Measurements from ENCODE around the gene EDN1.
A peak's percentile ranks its signal among the peaks of the same experiment; 100 is the strongest.

EDN1 gene

GRCh38 chr6:12289933-12290820 lies at the start of gene EDN1:
EDN1 (plus strand) TSS chr6:12290361; CDS start chr6:12290630, 269 bp downstream.
- peak in 1 of 2 donors; percentile 12 for DNase-seq (ENCODE audit: low read depth in 2 of 2, low spot score in 1 of 2)

- no peak for DNase-seq (ENCODE audit: low read depth in 2 of 2, low spot score in 1 of 2)
Observed at GRCh38 chr6:12241493-12242175, 48.5 kb upstream of the EDN1 start.

DNA sequence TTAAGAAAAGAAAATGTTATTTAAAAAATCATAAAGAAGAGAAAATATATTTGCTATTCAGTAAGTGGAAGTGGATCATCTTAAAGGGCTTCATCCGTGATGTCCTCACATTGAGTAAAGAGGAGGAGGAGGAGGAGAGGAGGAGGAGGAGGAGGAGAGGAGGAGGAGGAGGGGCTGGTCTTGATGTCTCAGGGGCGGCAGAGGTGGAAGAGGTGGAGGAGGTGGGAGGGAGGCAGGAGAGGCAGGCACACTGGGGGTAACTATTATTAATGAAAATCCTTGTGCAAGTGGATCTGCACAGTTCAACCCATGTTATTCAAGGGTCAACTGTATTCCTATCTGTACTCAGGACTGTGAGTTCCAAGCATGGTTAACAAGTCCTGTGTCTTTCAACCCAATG lies 47.0 kb upstream of the EDN1 start:
- no peak for DNase-seq (ENCODE audit: low read depth in 2 of 2, low spot score in 1 of 2)

DNA sequence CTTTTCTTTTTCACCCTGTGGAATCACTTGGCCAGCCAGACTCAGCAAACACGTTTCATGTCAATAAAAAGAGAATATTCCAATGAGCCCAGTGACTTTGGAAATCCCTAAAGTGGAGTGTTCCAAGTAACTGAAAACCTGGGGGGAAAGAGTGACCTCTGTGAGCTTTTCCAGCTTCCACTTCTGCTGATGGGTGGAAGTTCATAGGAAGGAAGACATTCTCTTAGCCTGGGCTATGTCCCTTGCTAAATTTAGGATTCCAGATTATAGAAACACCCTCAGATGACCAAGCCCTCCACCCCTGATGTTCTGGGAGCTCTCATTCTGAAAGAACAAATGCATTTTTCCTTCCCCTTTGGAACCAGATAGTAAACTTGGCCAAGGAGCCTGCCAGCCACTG lies 44.8 kb upstream of the EDN1 start:
- no peak for DNase-seq (ENCODE audit: low read depth in 2 of 2, low spot score in 1 of 2)

DNA sequence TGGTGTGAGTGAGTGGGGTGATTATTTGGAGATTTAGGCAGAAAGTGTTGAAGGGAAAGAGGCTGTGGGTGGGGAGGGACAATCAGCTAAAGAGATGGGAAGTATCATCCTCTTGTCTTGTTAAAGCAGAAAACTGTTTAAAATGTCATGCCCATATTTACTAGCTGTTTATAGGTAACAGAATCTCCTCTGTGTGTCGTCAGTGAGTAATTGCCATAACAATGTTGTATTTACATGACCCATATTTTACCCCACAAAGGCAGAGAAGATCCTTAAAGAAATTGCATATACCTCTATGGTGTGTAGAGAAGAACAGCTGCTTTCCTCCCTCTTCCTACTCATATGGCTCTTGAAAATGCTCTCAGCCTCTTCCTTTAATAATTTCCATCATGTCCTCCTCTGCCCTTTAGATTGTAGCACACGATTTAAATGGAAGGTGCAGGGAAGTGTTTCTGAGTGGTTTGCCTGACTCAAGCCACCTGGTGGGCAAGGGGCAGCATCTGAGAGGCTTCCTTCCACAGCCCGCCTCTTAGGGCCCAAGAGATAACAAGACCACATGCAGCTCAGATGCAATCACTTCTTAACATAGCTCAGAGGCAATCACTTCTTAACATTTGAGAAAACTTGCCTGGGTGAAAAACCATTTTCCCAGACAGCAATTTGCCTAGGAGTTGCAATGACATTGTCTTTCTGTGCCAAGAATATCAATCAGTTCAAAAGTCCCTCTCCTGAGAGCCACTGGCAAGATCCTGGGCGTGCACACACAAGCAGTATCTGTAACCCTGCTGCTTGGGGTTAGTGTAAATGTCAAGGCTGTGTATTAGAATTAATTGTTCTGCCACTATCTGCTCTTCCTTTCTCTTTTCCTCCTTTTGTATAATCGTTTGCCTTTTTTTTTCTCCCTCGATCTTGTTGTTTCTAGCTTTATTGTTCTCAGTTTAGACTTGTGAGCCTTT lies 44.1 kb upstream of the EDN1 start:
- DNase-seq (ENCODE audit: low read depth in 2 of 2, low spot score in 1 of 2), result no peak

- DNase-seq (ENCODE audit: low read depth in 2 of 2, low spot score in 1 of 2), result no peak
Observed at GRCh38 chr6:12246900-12247299, 43.3 kb upstream of the EDN1 start.

DNA sequence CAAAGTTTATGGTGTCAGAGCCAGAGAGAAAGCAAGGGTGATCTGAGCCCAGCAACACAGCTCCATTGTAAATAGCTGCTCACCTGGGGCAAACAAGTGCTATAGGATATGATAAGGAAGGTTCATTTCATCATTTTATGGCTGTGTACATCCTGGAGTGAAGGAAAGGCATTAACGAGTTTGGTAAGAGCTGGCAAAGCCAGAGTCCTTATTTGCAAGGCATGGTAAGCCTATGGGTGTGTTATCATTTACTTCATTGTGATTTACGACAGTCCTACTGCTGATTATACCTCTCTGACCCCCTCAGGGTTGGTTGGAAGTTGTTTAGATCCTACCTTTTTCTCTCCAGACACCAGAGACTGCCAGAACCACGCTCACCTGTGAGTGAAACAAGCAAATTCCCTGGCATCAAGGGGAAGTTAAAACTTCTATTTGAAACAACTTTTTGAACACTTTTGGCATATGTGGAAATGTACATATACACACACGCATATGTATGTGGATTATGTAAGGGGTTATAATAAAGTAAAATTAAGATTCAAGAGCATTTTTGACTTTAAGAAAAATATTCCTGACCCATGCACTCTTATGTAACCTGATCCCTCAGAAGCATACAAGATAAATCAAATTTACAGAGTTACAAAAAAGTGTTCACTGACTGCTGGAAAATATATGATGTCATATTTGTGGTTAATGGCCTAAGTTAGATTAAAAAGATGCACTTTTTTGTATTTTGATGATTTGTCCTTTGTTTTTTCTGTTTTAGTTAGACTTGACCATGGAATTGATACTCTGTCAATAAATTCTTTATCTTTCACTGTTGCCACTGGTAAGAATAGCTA lies 40.4 kb upstream of the EDN1 start:
- no peak for DNase-seq (ENCODE audit: low read depth in 2 of 2, low spot score in 1 of 2)

DNA sequence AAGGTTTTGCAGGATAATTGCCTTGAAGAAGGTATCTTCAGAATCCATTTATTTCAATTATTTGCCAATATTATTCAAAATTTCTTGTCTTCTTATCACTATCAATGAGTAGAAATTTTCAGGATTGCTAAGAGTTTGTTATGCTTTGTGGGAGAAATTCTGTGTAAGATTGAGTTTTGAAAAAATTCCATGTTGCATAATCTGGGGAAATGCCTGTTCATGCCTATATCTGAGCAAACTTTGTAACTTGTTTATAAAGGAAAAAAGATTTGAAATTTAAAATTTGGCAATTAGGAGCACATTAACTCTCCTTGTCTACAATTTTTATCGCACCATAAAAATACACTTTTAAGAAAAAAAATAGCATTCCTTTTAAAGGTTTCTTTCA lies 39.8 kb upstream of the EDN1 start:
- DNase-seq (ENCODE audit: low read depth in 2 of 2, low spot score in 1 of 2), result no peak

DNA sequence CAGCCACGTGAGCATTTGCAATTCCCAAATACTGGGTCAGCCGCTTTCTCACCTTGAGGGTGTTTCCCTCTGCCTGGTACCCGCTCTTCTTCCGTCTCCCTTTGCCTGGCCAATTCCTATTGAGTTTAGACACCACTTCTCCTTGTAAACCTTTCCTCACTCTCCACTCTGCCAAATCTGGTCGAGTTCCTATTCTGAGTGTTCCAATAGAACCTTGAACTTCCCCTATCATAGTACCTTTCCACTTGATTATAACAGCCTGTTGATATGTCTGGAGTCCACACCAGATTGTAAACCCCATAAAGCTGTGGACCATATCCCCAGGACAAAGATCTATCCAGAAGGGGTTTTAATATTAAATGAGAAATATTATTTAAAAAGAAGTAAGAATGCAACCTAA lies 36.0 kb upstream of the EDN1 start:
- DNase-seq (ENCODE audit: low read depth in 2 of 2, low spot score in 1 of 2), result no peak

- no peak for DNase-seq (ENCODE audit: low read depth in 2 of 2, low spot score in 1 of 2)
Observed at GRCh38 chr6:12258191-12258590, 32.0 kb upstream of the EDN1 start.

GRCh38 chr6:12258591-12259075 lies 31.5 kb upstream of the EDN1 start:
- DNase-seq (ENCODE audit: low read depth in 2 of 2, low spot score in 1 of 2), result no peak

DNA sequence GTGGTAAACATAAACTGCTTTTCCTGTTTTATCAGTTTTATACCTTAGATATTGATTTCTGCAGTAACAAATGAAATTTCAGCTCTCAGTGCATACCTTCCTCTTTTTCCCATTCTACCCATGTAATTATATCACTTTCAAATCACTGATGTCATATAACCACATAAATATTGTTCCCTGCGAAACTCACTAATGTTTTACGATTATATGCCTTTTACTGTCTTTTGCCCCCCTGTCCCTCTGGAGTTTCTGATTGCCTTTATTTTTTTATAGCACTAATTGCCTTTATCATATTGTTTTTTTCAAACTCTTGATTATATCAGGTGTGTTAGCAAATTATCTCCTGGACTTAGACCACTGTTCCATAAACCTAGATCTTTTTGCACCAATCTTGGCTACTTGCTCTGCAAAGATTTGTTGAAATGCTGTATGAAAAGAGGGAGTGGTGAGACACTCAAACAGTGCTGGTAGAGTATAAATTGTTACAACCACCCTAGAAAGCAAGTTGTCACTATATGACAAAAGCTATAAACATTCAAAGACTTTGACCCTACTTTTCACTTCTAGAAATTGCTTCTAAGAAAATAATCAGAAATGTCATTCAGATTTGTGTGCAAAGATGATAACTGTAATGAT lies 29.6 kb upstream of the EDN1 start:
- no peak for DNase-seq (ENCODE audit: low read depth in 2 of 2, low spot score in 1 of 2)

- DNase-seq (ENCODE audit: low read depth in 2 of 2, low spot score in 1 of 2), result no peak
Observed at GRCh38 chr6:12261502-12261901, 28.7 kb upstream of the EDN1 start.

DNA sequence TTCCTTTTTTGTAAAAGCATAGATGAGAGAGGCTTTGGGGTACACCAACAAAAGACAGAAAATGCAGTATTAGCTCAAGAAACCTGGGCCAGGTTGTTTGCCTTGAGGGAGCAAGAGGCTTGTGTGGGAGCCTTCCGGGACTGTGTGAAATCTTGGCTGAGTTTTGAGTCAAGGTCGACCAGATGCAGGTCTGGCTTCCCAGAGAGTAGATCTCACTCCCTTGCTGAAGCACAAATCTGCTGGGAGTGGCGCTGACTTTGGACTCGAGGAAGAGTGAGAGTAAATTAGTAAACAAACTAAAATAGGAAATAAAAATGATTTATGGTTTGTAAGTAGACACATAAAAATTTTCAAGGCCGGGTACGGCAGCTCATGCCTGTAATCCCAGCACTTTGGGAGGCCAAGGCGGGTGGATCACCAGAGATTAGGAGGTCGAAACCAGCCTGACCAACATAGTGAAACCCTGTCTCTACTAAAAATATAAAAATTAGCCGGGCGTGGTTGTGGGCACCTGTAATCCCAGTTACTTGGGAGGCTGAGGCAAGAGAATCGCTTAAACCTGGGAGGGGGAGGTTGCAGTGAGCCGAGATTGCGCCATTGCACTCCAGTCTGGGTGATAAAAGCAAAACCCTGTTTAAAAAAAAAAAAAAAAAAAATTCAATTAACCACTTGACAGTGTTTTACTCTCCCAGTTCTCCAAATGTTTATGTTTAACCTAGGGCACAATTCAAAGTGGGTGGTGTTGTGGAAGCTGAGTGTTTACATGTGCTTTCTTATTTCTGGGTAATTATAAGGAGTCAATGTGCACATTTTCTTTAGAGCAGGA lies 27.7 kb upstream of the EDN1 start:
- no peak for DNase-seq (ENCODE audit: low read depth in 2 of 2, low spot score in 1 of 2)

DNA sequence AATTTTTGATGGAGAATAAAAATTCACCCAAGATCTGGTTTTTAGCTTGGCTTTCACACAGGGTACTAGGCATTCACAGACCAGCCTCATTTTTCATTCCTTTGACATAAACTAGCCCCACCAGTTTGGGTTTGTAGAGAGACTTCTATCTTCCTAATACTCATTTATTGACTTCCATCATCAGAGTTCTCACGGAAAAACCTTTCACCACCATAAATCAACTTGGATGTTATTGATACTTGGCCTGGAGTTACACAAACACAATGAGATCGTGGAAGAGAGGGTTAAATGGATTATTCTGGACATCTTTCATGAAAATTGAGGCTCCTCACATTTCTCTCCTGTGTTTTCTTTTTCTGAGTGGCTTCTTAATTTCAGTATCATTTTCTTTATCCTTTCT lies 26.8 kb upstream of the EDN1 start:
- DNase-seq (ENCODE audit: low read depth in 2 of 2, low spot score in 1 of 2), result no peak

DNA sequence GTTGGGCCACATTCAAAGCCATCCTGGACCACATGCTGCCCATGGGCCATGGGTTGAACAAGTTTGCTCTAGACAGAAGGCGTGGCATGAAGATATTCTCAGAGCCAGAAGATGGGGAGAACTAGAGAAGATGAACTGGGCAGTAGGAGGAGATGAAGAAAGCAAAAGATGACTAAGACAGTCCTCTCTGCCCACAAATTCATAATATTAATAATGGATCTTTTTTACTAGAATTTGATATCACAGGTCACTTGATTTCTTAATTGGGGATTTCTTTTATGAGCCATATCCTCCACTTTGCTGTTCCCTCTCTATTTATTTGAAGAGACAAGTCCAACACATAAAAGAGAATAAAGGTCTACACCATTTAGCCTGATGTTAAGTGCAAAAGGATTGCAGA lies 25.5 kb upstream of the EDN1 start:
- DNase-seq (ENCODE audit: low read depth in 2 of 2, low spot score in 1 of 2), result no peak

DNA sequence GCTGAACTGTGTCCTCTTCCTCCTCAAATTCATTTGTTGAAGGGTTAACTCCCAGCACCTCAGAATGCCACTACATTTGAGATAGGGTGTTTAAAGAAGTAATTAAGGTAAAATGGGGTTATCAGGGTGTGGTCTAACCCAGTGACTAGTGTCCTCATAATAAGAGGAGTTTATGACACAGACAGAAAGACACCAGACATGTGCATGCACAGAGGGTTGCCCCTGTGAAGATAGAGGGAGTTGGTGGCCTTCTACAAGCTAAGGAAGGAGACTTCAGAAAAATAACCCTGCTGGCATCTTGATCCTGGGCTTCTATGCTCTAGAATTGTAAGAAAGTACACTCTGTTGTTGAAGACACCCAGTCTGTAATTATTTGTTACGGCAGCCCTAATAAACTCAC lies 24.9 kb upstream of the EDN1 start:
- DNase-seq (ENCODE audit: low read depth in 2 of 2, low spot score in 1 of 2), result no peak

- no peak for DNase-seq (ENCODE audit: low read depth in 2 of 2, low spot score in 1 of 2)
Observed at GRCh38 chr6:12265791-12266190, 24.4 kb upstream of the EDN1 start.

GRCh38 chr6:12266571-12266970 lies 23.6 kb upstream of the EDN1 start:
- no peak for DNase-seq (ENCODE audit: low read depth in 2 of 2, low spot score in 1 of 2)
